LNCaP clone FGC (cell line): ENCODE results near the gene FLYWCH1.

ENCODE experiments used
- DNase-seq: peaks from one replicate; pipeline ENCODE4 v3.0.0-alpha.2; 2011; ENCODE audit warnings: low read depth
- H3K4me3 ChIP-seq: 2 replicates; pipeline ENCODE4 v1.5.1; 2011; ENCODE audit warnings: mild to moderate bottlenecking, low read depth, low read length, control low read depth
- TF ChIP-seq, protein P1 (sequence below): IDR thresholded peaks from 2 replicates; pipeline ENCODE4 v1.5.1; 2012; ENCODE audit warnings: mild to moderate bottlenecking; ENCODE audit not compliant: control insufficient read depth, insufficient read depth; ENCODE audit errors: extremely low read depth

The FLYWCH1 gene

DNA sequence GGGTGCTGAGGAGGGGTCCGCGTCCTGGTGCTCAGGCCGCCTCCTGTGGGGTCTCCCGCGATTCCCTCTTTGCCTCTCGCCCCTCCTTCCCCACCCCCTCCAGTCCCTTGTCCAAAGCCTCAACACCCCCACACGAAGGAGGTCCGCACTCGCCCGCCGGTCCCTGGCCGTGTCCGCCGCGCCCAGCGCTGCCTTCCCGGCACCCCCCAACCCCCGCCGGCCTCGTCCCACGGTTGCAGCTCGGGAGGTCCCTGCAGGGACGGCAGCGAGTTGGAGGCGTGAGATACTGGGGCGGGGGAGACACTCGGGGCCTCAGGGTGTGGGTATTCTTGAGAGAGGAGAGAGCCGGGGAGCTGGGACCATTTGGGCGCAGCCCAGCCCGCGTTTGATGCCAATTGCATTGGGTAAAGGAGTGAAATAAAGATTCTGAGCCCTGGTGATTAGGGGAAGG is 28.2 kb upstream of the FLYWCH1 start:
- DNase-seq: no peak
- H3K4me3 ChIP-seq: peak overlapping the region; percentile 73
- TF ChIP-seq, protein P1, sequence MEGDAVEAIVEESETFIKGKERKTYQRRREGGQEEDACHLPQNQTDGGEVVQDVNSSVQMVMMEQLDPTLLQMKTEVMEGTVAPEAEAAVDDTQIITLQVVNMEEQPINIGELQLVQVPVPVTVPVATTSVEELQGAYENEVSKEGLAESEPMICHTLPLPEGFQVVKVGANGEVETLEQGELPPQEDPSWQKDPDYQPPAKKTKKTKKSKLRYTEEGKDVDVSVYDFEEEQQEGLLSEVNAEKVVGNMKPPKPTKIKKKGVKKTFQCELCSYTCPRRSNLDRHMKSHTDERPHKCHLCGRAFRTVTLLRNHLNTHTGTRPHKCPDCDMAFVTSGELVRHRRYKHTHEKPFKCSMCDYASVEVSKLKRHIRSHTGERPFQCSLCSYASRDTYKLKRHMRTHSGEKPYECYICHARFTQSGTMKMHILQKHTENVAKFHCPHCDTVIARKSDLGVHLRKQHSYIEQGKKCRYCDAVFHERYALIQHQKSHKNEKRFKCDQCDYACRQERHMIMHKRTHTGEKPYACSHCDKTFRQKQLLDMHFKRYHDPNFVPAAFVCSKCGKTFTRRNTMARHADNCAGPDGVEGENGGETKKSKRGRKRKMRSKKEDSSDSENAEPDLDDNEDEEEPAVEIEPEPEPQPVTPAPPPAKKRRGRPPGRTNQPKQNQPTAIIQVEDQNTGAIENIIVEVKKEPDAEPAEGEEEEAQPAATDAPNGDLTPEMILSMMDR: no peak

DNA sequence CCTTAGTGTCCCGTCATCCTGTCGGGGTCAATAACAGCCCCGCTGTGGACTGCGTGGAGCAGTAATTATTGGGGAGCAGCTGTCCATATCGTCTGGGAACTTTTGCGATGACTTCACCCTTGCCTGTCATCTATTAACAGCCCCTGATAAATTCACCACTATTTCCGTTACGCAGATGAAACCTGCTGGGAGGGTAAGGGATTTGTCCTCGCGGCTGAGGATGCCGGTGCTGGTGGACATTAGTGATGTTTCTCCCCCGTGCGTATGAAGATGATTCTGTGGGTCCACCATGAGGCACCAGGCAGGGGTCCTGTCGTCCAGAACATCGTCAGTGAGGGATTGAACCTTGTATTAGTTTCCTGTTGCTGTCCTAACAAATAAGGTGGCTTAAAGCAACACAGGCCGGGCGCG is 27.7 kb upstream of the FLYWCH1 start:
- no peak for DNase-seq
- H3K4me3 ChIP-seq: peak overlapping the region; percentile 73
- TF ChIP-seq, protein P1: no peak

DNA sequence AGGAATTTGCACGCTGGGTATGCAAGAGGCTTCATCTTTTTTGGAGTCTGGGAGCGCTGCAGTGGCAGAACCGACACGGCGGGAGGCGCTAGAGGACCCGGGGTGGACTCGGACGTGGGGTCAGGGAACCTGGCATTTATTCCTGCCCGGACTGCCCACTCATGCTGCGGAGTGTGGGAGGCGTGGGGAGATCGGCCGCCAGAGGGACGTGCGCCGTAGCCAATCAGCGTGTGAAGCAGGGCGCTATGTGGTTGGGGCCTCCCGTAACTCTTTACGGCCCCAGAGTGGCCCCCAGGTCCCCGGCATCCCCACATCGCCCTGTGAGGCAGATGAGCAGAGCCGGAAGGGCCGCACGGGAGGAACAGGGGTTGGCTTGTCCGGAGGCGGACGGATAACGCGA is 17.5 kb upstream of the FLYWCH1 start:
- DNase-seq: no peak
- H3K4me3 ChIP-seq: no peak overlapping the region
- TF ChIP-seq, protein P1: no peak

GRCh38 chr16:2895813-2896212 is 15.9 kb upstream of the FLYWCH1 start:
- no peak overlapping the region for H3K4me3 ChIP-seq
- no peak for DNase-seq
- TF ChIP-seq, protein P1: no peak

DNA sequence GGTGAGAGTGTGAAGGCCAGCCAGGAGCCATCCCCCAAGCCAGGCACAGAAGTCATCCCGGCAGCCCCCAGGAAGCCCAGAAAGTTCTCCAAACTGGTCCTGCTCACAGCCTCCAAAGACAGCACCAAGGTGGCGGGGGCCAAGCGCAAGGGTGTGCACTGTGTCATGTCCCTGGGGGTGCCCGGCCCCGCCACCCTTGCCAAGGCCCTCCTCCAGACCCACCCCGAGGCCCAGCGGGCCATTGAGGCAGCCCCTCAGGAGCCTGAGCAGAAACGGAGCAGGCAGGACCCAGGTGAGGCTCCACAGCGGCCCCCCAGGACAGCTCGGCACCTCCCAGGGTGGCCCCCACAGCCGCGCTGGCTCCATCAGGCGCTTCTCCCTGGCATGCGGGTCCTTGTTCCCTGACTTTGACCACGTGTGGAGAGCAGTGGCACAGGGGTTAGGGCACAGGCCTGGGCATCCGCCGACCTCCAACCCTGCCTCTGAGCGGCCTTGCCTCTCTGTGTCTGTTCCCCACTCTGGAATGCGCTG is 15.2 kb upstream of the FLYWCH1 start:
- DNase-seq: no peak
- TF ChIP-seq, protein P1: no peak
- H3K4me3 ChIP-seq: no peak overlapping the region

DNA sequence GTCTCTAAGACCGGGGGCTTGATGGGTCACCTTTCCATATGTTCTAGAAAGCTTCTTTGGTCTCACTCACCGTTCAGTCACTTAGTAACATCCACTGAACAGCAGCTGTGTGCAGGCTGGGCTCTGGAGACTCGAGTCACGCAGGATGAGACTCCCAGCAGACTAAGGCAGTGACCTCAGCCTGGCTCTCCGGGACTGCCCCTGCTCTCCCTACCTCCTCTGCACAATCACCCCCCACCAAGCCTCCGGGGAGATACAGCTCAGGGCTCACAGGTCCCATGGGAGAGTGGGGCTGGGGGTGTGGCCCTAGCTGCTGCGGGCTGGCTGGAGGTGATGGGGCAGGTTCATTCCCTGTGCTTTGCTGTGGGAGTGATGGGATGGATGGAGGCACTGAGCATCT is 14.6 kb upstream of the FLYWCH1 start:
- TF ChIP-seq, protein P1: no peak
- no peak overlapping the region for H3K4me3 ChIP-seq
- DNase-seq: no peak
